Smooth muscle cell (in vitro differentiated cells): ENCODE measurements around the gene SMAD5. TPM values are rescaled to one million over a fixed set of nuclear protein-coding genes. Genes with fewer than 3 reads are reported as not detected.

Experiments
- DNase-seq: peaks from one replicate; lab custom pipeline; 2025; ENCODE audit not compliant: unreplicated experiment; lab: John Stamatoyannopoulos, UW
- H2AFZ ChIP-seq: fragments of 200-600 bp; sonication (generic); 2 replicates; pipeline ENCODE4 v1.6.0; 2016; ENCODE audit warnings: antibody characterized with exemption, low read depth, mild to moderate bottlenecking
- H3F3A ChIP-seq: fragments of 200-600 bp; sonication (generic); 2 replicates; pipeline ENCODE4 v1.6.0; 2017; ENCODE audit warnings: antibody characterized with exemption, low read depth
- H3K27ac ChIP-seq: fragments of 200-600 bp; sonication (generic); 2 replicates; pipeline ENCODE4 v1.5.1; 2016; ENCODE audit warnings: low read depth, mild to moderate bottlenecking
- H3K27me3 ChIP-seq: fragments of 200-600 bp; sonication (generic); 2 replicates; pipeline ENCODE4 v1.6.1; 2016; ENCODE audit warnings: low read depth, mild to moderate bottlenecking
- H3K36me3 ChIP-seq: fragments of 200-600 bp; sonication (generic); 2 replicates; pipeline ENCODE4 v1.5.1; 2016; ENCODE audit warnings: low read depth
- H3K4me1 ChIP-seq: fragments of 200-600 bp; sonication (generic); 2 replicates; pipeline ENCODE4 v1.5.1; 2016; ENCODE audit warnings: low read depth
- H3K4me2 ChIP-seq: fragments of 200-600 bp; sonication (generic); 2 replicates; pipeline ENCODE4 v1.6.0; 2016; ENCODE audit warnings: mild to moderate bottlenecking
- H3K4me3 ChIP-seq: fragments of 200-600 bp; sonication (generic); 2 replicates; pipeline ENCODE4 v1.5.1; 2016; ENCODE audit warnings: mild to moderate bottlenecking
- H3K79me2 ChIP-seq: fragments of 200-600 bp; sonication (generic); 2 replicates; pipeline ENCODE4 v1.6.0; 2016; ENCODE audit warnings: low read depth, mild to moderate bottlenecking
- H3K9ac ChIP-seq: fragments of 200-600 bp; sonication (generic); 2 replicates; pipeline ENCODE4 v1.6.0; 2016; ENCODE audit warnings: low read depth
- H3K9me3 ChIP-seq: fragments of 200-600 bp; sonication (generic); replicated peaks from 2 replicates; pipeline ENCODE4 v1.5.1; 2016; ENCODE audit warnings: low read depth
- H4K20me1 ChIP-seq: fragments of 200-600 bp; sonication (generic); 2 replicates; pipeline ENCODE4 v1.6.0; 2016; ENCODE audit warnings: low read depth
- CTCF ChIP-seq: fragments of 200-600 bp; sonication (generic); IDR thresholded peaks from 2 replicates; pipeline ENCODE4 v1.5.1; 2017; ENCODE audit warnings: borderline replicate concordance, mild to moderate bottlenecking, antibody characterized with exemption; ENCODE audit not compliant: insufficient read depth, poor library complexity, severe bottlenecking
- WGBS: methylation state at CpG from one replicate; pipeline ENCODE4 v1.1.7; 2016; ENCODE audit warnings: low lambda C conversion rate; 5-methylcytosine and 5-hydroxymethylcytosine counted together
- polyA plus RNA-seq: library from polyadenylated mRNA; unstranded; fragments of >200 nt; fragmentation: Nextera tagmentation; extraction: Ambion mirVana; gene quantifications from 2 replicates; pipeline ENCODE4 v1.2.1, GENCODE V29; 2016
- total RNA-seq: library from RNA; depleted of rRNA; stranded (reverse); fragments of >200 nt; gene quantifications from 2 replicates; pipeline ENCODE4 v1.2.3, GENCODE V29; 2014

SMAD5 gene
- total and polyA plus RNA-seq, 2 experiments from 2014 or later: 28.5 to 61.7 TPM

- Histone ChIP-seq H3K36me3 (no peaks in the 10 kb centered on the region), H3K4me1 (peaks cover 14% of the 10 kb centered on the region), H3K79me2 (no peaks in the 10 kb centered on the region), H4K20me1 (peaks cover 32% of the 10 kb centered on the region), H3K27me3 (peaks cover 41% of the 10 kb centered on the region), H3F3A (no peaks in the 10 kb centered on the region), H3K27ac (no peak overlapping the region), H3K9me3 (no peaks in the 10 kb centered on the region), H3K4me3 (no peak overlapping the region), H3K9ac (no peak overlapping the region), H2AFZ (no peak overlapping the region), H3K4me2 (no peak overlapping the region)
- no peak for DNase-seq
- WGBS: 78% methylated on average over 5 of the region's 5 CpGs
- TF ChIP-seq CTCF: no peak
Measured at GRCh38 chr5:136190091-136190720, 57.6 kb downstream of the SMAD5 start.

- Histone ChIP-seq H3K36me3 (no peaks in the 10 kb centered on the region), H3K9me3 (no peaks in the 10 kb centered on the region), H4K20me1 (peaks cover 29% of the 10 kb centered on the region), H3K4me1 (peaks cover 15% of the 10 kb centered on the region), H3K27me3 (peaks cover 41% of the 10 kb centered on the region), H3K9ac (no peak overlapping the region), H3K27ac (no peak overlapping the region), H3K4me3 (no peak overlapping the region), H3K4me2 (no peak overlapping the region), H2AFZ (no peak overlapping the region), H3F3A (no peaks in the 10 kb centered on the region), H3K79me2 (no peaks in the 10 kb centered on the region)
- WGBS: 71% methylated on average over 1 of the region's 1 CpG
- DNase-seq: no peak
- TF ChIP-seq CTCF: no peak
Measured at GRCh38 chr5:136190904-136191303, 58.3 kb downstream of the SMAD5 start.

GRCh38 chr5:136191304-136192014 is 58.8 kb downstream of the SMAD5 start:
- peaks cover 17% of the 10 kb centered on the region for H3K4me1 ChIP-seq
- H3K4me2 ChIP-seq: peak overlapping the region; percentile 99
- WGBS: 34% methylated on average over 41 of the region's 44 CpGs
- H4K20me1 ChIP-seq: peaks cover 25% of the 10 kb centered on the region
- H3K4me3 ChIP-seq: peak overlapping the region; percentile 58
- H2AFZ ChIP-seq: no peak overlapping the region
- H3K9ac ChIP-seq: no peak overlapping the region
- no peak for DNase-seq
- H3K36me3 ChIP-seq: no peaks in the 10 kb centered on the region
- TF ChIP-seq CTCF: no peak
- no peak overlapping the region for H3K27ac ChIP-seq
- no peaks in the 10 kb centered on the region for H3K79me2 ChIP-seq
- peaks cover 41% of the 10 kb centered on the region for H3K27me3 ChIP-seq
- H3K9me3 ChIP-seq: no peaks in the 10 kb centered on the region
- H3F3A ChIP-seq: no peaks in the 10 kb centered on the region
